ENCODE measurements around the gene URAD.

DNA sequence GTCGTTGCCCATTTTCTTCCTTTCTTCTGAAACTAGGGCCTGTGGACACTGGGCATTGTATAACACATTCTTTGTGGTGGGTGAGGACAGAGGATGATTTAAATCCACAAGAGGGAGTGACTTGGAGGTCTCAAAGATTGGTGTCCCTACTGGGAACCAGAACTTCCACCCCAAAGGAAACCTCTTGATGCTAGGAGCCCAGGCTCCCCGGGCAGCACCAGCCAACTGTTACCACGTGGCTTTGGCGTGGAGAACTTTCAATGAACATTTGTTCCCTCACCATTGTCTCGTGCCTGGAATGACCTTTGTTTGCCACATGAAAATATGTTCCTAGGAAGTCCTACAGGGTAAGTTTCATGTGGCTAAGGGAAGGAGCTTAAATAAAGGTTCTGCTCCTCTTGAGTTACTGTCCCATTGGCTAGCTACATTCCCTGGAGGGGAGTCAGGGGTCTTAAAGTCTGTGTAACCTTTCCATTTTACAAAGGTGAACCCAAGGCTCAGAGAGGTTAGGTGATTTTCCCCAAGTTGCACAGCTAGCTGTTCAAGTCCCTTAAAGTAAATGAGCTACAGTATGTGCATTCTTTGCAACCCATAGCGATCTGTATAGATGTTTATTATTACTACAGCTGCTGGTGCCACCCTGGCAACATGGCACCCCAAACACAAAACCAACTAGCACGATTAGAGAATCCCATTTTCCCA, 14.4 kb downstream of the URAD start:
- TF ChIP-seq CTCF (IDR thresholded peaks at IDR 0.05; ENCODE audit: low read depth, low read length, poor library complexity, severe bottlenecking): no peak
- TF ChIP-seq EZH2phosphoT487 (IDR thresholded peaks at IDR 0.05; ENCODE audit: borderline replicate concordance, low read length): no peak
